ENCODE data around the gene CSMD2.

The CSMD2 gene

GRCh38 chr1:33634143-33634542, 530.9 kb downstream of the CSMD2 start:
- Histone ChIP-seq H3K36me3 (ENCODE audit: control insufficient read depth in 1 of 2, insufficient read depth in 2 of 2, low read length in 2 of 2) (no peaks in the 10 kb centered on the region), H3K27ac (ENCODE audit: low read depth, low read length) (no peak overlapping the region), H3K9ac (ENCODE audit: low read depth in 1 of 2, low read length in 2 of 2) (no peak overlapping the region), H3K4me3 (ENCODE audit: low read depth in 1 of 2, low read length in 2 of 2) (no peak overlapping the region), H3K9me3 (ENCODE audit: control insufficient read depth in 1 of 2, low read length in 2 of 2) (no peaks in the 10 kb centered on the region), H3K4me1 (ENCODE audit: control insufficient read depth in 1 of 2, insufficient read depth in 2 of 2, low read length in 2 of 2) (peaks cover 0 to 4% of the 10 kb centered on the region in 2 donors), H3K27me3 (ENCODE audit: control insufficient read depth in 1 of 2, insufficient read depth in 2 of 2, low read length in 2 of 2) (peaks cover 11 to 15% of the 10 kb centered on the region in 2 donors)

GRCh38 chr1:33633019-33633801, 531.8 kb downstream of the CSMD2 start:
- no peak overlapping the region for H3K9ac ChIP-seq (ENCODE audit: low read depth in 1 of 2, low read length in 2 of 2)

GRCh38 chr1:33630686-33631085, 534.3 kb downstream of the CSMD2 start:
- H3K4me3 ChIP-seq (ENCODE audit: low read depth in 1 of 2, low read length in 2 of 2): no peak overlapping the region
- no peaks in the 10 kb centered on the region for H3K9me3 ChIP-seq (ENCODE audit: control insufficient read depth in 1 of 2, low read length in 2 of 2)
- peaks cover 15 to 21% of the 10 kb centered on the region in 2 donors for H3K27me3 ChIP-seq (ENCODE audit: control insufficient read depth in 1 of 2, insufficient read depth in 2 of 2, low read length in 2 of 2)
- H3K27ac ChIP-seq (ENCODE audit: low read depth, low read length): no peak overlapping the region
- no peak overlapping the region for H3K9ac ChIP-seq (ENCODE audit: low read depth in 1 of 2, low read length in 2 of 2)
- peaks cover 0 to 4% of the 10 kb centered on the region in 2 donors for H3K4me1 ChIP-seq (ENCODE audit: control insufficient read depth in 1 of 2, insufficient read depth in 2 of 2, low read length in 2 of 2)
- H3K36me3 ChIP-seq (ENCODE audit: control insufficient read depth in 1 of 2, insufficient read depth in 2 of 2, low read length in 2 of 2): no peaks in the 10 kb centered on the region

More at GRCh38 chr1:33633019-33633801, 531.8 kb downstream of the CSMD2 start:
- no peaks in the 10 kb centered on the region for H3K36me3 ChIP-seq (ENCODE audit: control insufficient read depth in 1 of 2, insufficient read depth in 2 of 2, low read length in 2 of 2)
- no peak overlapping the region for H3K4me3 ChIP-seq (ENCODE audit: low read depth in 1 of 2, low read length in 2 of 2)
- no peaks in the 10 kb centered on the region for H3K9me3 ChIP-seq (ENCODE audit: control insufficient read depth in 1 of 2, low read length in 2 of 2)
- H3K27ac ChIP-seq (ENCODE audit: low read depth, low read length): no peak overlapping the region
- peaks cover 11 to 15% of the 10 kb centered on the region in 2 donors for H3K27me3 ChIP-seq (ENCODE audit: control insufficient read depth in 1 of 2, insufficient read depth in 2 of 2, low read length in 2 of 2)
- peaks cover 0 to 4% of the 10 kb centered on the region in 2 donors for H3K4me1 ChIP-seq (ENCODE audit: control insufficient read depth in 1 of 2, insufficient read depth in 2 of 2, low read length in 2 of 2)

- Histone ChIP-seq H3K4me1 (ENCODE audit: control insufficient read depth in 1 of 2, insufficient read depth in 2 of 2, low read length in 2 of 2) (no peaks in the 10 kb centered on the region), H3K4me3 (ENCODE audit: low read depth in 1 of 2, low read length in 2 of 2) (no peak overlapping the region), H3K36me3 (ENCODE audit: control insufficient read depth in 1 of 2, insufficient read depth in 2 of 2, low read length in 2 of 2) (no peaks in the 10 kb centered on the region), H3K9ac (ENCODE audit: low read depth in 1 of 2, low read length in 2 of 2) (no peak overlapping the region), H3K27me3 (ENCODE audit: control insufficient read depth in 1 of 2, insufficient read depth in 2 of 2, low read length in 2 of 2) (peaks cover 0 to 10% of the 10 kb centered on the region in 2 donors), H3K9me3 (ENCODE audit: control insufficient read depth in 1 of 2, low read length in 2 of 2) (no peaks in the 10 kb centered on the region), H3K27ac (ENCODE audit: low read depth, low read length) (no peak overlapping the region)
Observed at GRCh38 chr1:33626801-33627200, 538.2 kb downstream of the CSMD2 start.

- H3K4me3 ChIP-seq (ENCODE audit: low read depth in 1 of 2, low read length in 2 of 2): no peak overlapping the region
- no peak overlapping the region for H3K27ac ChIP-seq (ENCODE audit: low read depth, low read length)
- H3K36me3 ChIP-seq (ENCODE audit: control insufficient read depth in 1 of 2, insufficient read depth in 2 of 2, low read length in 2 of 2): no peaks in the 10 kb centered on the region
- no peaks in the 10 kb centered on the region for H3K9me3 ChIP-seq (ENCODE audit: control insufficient read depth in 1 of 2, low read length in 2 of 2)
- no peak overlapping the region for H3K9ac ChIP-seq (ENCODE audit: low read depth in 1 of 2, low read length in 2 of 2)
- peaks cover 0 to 10% of the 10 kb centered on the region in 2 donors for H3K27me3 ChIP-seq (ENCODE audit: control insufficient read depth in 1 of 2, insufficient read depth in 2 of 2, low read length in 2 of 2)
- H3K4me1 ChIP-seq (ENCODE audit: control insufficient read depth in 1 of 2, insufficient read depth in 2 of 2, low read length in 2 of 2): no peaks in the 10 kb centered on the region
Observed at GRCh38 chr1:33624991-33625870, 539.8 kb downstream of the CSMD2 start.

GRCh38 chr1:33624261-33624990, 540.6 kb downstream of the CSMD2 start:
- Histone ChIP-seq H3K4me1 (ENCODE audit: control insufficient read depth in 1 of 2, insufficient read depth in 2 of 2, low read length in 2 of 2) (no peaks in the 10 kb centered on the region), H3K36me3 (ENCODE audit: control insufficient read depth in 1 of 2, insufficient read depth in 2 of 2, low read length in 2 of 2) (no peaks in the 10 kb centered on the region), H3K27me3 (ENCODE audit: control insufficient read depth in 1 of 2, insufficient read depth in 2 of 2, low read length in 2 of 2) (peaks cover 0 to 10% of the 10 kb centered on the region in 2 donors), H3K4me3 (ENCODE audit: low read depth in 1 of 2, low read length in 2 of 2) (no peak overlapping the region), H3K9ac (ENCODE audit: low read depth in 1 of 2, low read length in 2 of 2) (no peak overlapping the region), H3K27ac (ENCODE audit: low read depth, low read length) (no peak overlapping the region), H3K9me3 (ENCODE audit: control insufficient read depth in 1 of 2, low read length in 2 of 2) (no peaks in the 10 kb centered on the region)

GRCh38 chr1:33623811-33624210, 541.2 kb downstream of the CSMD2 start:
- H3K36me3 ChIP-seq (ENCODE audit: control insufficient read depth in 1 of 2, insufficient read depth in 2 of 2, low read length in 2 of 2): no peaks in the 10 kb centered on the region
- peaks cover 0 to 11% of the 10 kb centered on the region in 2 donors for H3K27me3 ChIP-seq (ENCODE audit: control insufficient read depth in 1 of 2, insufficient read depth in 2 of 2, low read length in 2 of 2)
- H3K27ac ChIP-seq (ENCODE audit: low read depth, low read length): no peak overlapping the region
- no peak overlapping the region for H3K9ac ChIP-seq (ENCODE audit: low read depth in 1 of 2, low read length in 2 of 2)
- no peak overlapping the region for H3K4me3 ChIP-seq (ENCODE audit: low read depth in 1 of 2, low read length in 2 of 2)
- H3K4me1 ChIP-seq (ENCODE audit: control insufficient read depth in 1 of 2, insufficient read depth in 2 of 2, low read length in 2 of 2): no peaks in the 10 kb centered on the region
- no peaks in the 10 kb centered on the region for H3K9me3 ChIP-seq (ENCODE audit: control insufficient read depth in 1 of 2, low read length in 2 of 2)

- Histone ChIP-seq H3K27ac (ENCODE audit: low read depth, low read length) (no peak overlapping the region), H3K36me3 (ENCODE audit: control insufficient read depth in 1 of 2, insufficient read depth in 2 of 2, low read length in 2 of 2) (no peaks in the 10 kb centered on the region), H3K9me3 (ENCODE audit: control insufficient read depth in 1 of 2, low read length in 2 of 2) (no peaks in the 10 kb centered on the region), H3K27me3 (ENCODE audit: control insufficient read depth in 1 of 2, insufficient read depth in 2 of 2, low read length in 2 of 2) (peaks cover 0 to 17% of the 10 kb centered on the region in 2 donors), H3K4me1 (ENCODE audit: control insufficient read depth in 1 of 2, insufficient read depth in 2 of 2, low read length in 2 of 2) (no peaks in the 10 kb centered on the region), H3K4me3 (ENCODE audit: low read depth in 1 of 2, low read length in 2 of 2) (no peak overlapping the region), H3K9ac (ENCODE audit: low read depth in 1 of 2, low read length in 2 of 2) (no peak overlapping the region)
Observed at GRCh38 chr1:33622757-33623156, 542.3 kb downstream of the CSMD2 start.

GRCh38 chr1:33618636-33619035, 546.4 kb downstream of the CSMD2 start:
- H3K27ac ChIP-seq (ENCODE audit: low read depth, low read length): no peak overlapping the region
- H3K4me3 ChIP-seq (ENCODE audit: low read depth in 1 of 2, low read length in 2 of 2): no peak overlapping the region
- H3K27me3 ChIP-seq (ENCODE audit: control insufficient read depth in 1 of 2, insufficient read depth in 2 of 2, low read length in 2 of 2): peaks cover 13 to 14% of the 10 kb centered on the region in 2 donors
- H3K4me1 ChIP-seq (ENCODE audit: control insufficient read depth in 1 of 2, insufficient read depth in 2 of 2, low read length in 2 of 2): no peaks in the 10 kb centered on the region
- H3K9me3 ChIP-seq (ENCODE audit: control insufficient read depth in 1 of 2, low read length in 2 of 2): no peaks in the 10 kb centered on the region
- no peak overlapping the region for H3K9ac ChIP-seq (ENCODE audit: low read depth in 1 of 2, low read length in 2 of 2)
- no peaks in the 10 kb centered on the region for H3K36me3 ChIP-seq (ENCODE audit: control insufficient read depth in 1 of 2, insufficient read depth in 2 of 2, low read length in 2 of 2)

Data from duodenal mucosa (tissue), 2 donors.